Inflammatory macrophage treated with lipopolysaccharide for 4 hours (primary cell): ENCODE data around the gene ART5.
"Not testable (repeated sequence)": the region's sequence is repeated elsewhere in the genome, so short reads cannot be mapped to it uniquely, and the experiment has no call there.

Source experiments
- DNase-seq: peaks from one replicate; pipeline ENCODE4 v3.0.0-alpha.2; 2020

Gene ART5

DNA sequence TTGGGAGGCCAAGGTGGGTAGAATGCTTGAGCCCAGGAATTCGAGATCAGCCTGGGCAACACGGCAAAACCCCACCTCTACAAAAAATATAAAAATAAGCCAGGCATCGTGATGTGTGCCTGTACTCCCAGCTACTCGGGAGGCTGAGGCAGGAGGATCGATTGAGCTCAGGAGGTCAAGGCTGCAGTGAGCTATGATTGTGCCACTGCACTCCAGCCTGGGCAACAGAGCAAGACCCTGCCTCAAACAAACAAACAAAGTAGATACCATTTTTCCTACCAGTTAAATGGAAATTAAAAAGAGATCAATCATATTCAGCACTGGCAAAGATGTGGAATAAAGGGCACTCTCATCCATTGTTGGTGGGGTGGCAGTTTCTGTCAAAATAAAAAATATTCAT lies 15.5 kb upstream of the ART5 start:
- not testable (repeated sequence) for DNase-seq

DNA sequence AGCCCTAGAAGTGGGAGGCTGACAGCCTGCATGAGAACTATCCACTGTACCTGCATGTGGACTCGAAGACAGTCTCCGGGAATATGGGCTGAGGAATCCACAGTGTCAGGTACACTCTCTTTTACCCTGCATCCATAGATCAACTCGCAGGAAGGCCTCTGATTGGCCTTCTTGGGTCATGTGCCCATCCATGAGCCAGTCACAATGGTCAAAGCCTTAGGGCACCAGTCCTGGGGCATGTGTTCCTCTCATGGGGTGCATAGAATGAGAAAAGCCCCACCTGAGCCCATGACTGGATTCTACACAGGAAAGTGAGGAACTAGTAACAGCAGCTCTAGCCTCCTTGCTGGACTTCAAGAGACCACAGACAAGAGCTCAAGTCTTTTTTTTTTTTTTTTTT lies 13.8 kb upstream of the ART5 start:
- DNase-seq, result no peak

DNA sequence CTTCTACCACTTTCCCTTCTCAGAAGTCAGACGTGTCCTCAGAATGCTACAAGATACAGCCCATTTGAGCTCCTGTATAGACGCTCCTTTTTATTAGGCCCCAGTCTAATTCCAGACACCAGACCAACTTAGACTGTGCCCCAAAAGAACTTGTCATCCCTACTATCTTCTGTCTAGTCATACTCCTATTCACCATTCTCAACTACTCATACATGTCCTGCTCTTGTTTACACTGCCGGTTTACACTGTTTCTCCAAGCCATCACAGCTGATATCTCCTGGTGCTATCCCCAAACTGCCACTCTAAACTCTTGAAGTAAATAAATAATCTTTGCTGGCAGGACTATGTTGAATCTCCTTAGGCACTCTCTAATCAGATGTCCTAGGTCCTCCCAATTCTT lies 10.7 kb upstream of the ART5 start:
- DNase-seq, result not testable (repeated sequence)

DNA sequence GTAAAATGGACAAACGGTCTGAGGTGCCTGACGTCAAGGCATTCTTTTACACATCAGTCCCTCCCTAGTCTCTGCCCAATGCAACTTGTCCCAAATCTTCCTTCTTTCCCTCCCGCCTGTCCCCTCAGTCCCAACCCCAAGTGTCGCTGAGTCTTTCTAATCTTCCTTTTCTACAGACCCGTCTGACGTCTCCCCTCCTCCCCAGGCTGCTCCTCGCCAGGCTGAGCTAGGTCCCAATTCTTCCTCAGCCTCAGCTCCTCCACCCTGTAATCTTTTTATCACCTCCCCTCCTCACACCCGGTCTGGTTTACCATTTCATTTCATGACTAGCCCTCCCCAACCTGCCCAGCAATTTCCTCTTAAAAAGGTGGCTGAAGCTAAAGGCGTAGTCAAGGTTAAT lies 7.6 kb upstream of the ART5 start:
- not testable (repeated sequence) for DNase-seq

DNA sequence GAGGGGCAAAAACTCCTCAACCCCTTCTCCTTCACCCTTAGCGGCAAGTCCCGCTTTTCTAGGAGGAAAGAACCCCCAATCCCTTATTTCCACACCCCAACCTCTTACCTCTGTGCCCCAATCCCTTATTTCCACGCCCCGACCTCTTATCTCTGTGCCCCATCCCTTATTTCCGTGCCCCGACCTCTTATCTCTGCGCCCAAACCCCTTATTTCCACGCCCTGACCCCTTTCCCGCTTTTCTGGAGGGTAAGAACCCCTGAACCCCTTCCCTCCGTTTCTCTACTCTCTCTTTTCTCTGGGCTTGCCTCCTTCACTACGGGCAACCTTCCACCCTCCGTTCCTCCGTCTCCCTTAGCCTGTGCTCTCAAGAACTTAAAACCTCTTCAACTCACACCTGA lies 7.1 kb upstream of the ART5 start:
- DNase-seq, result not testable (repeated sequence)

DNA sequence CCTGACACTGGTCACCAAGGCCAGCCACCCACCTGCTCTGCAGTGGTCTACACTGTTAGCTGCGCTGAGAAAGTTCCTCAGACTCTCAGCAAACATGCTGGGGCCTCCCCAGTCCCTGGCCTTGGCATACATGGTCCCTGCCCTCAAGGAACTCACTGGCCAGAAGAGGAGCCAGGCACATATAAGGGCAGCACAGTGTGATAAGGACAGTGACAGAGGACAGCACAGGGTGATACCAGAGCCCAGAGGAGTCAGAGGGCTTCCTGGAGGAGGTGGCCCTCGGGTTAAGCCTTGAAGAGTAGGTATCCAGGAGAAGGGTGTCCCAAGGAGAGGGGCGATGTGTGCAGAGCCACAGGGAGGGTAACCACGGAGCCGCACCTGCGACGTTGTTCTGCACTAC lies 3.8 kb upstream of the ART5 start:
- DNase-seq, result no peak

DNA sequence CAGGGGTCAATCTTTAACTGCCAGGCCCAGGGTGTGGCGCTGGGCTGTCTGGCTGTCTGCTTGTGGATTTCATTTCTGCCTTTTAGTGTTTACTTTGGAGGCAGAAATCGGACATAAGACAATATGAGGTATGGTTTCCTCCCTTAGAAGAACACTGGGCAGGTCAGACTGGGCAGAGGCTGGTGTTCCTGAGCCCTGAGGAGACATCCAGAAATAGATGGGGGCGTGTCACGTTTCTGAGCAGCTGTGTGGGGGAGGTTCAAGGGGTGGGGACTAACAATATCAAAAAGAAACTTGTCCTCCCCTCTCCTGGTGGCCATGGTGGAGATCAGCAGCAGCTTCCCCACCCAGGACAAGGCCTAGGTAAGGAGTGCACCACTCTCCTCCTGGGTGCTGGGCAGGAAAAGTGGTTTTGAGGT lies 3.0 kb upstream of the ART5 start, which contains the start of gene ART1:
Gene ART1, plus strand, starts transcription at position 312 of the 419 bp plus-strand sequence. CDS start 14,086 bp downstream, outside the sequence.
- no peak for DNase-seq

DNA sequence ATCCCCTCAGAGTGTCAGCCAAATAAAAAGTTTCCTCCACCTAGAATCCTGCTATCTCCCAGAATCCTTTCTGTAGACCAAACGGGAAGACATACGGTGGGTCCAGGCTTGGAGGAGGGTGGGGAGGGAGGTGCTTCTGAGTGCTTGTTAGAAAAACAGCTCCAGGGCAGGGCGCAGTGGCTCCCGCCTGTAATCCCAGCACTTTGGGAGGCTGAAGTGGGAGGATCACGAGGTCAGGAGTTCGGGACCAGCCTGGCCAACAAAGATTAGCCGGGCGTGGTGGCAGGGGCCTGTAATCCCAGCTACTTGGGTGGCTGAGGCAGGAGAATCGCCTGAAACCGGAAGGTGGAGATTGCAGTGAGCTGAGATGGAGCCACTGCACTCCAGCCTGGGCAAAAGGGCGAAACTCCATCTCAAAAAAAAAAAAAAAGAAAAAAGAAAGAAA lies 1.3 kb upstream of the ART5 start:
- not testable (repeated sequence) for DNase-seq

DNA sequence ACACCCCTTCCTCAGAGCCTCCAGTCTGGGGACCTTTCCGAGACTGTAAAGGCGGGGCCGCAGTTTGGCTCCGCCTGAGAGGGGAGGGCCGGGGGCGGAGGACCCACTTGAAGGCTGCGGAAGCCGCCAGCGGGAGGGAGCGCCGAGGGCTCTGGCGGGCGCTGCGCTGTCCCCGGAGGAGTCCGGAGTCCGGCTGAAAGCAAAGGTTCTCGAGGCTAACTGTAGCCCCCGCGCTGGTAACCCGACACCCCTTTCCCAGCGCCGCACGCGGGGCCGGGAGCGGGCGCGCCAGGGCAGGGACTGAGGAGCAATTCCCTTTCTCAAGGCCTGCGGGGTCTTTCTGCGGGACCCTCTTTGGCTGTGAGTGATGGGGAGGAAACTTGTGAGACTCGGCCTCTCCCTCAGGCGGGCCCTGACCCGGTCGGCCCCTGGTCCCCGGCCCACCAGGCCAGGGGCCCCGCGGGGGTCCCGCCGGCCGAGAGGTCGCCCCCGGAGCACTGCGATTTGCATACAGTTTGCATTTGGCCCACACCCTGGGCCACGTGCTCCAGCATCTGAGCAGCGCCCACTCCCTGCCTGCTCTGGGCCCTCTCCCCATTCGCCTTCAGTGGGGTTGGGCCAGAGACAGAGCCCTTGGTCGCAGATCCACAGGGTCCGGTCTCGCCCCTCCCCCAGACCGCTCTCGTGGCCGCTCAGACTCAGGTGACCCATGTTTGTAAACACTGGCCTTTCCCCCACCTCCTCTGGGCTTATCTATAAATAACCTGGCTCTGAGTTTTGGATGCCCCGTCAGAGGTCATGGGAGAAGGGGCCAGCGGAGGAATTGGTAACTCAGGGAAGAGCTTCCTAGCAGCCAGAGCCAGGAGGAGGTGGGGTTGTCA lies 519 bp upstream of the ART5 start:
- peak; percentile 55 for DNase-seq

DNA sequence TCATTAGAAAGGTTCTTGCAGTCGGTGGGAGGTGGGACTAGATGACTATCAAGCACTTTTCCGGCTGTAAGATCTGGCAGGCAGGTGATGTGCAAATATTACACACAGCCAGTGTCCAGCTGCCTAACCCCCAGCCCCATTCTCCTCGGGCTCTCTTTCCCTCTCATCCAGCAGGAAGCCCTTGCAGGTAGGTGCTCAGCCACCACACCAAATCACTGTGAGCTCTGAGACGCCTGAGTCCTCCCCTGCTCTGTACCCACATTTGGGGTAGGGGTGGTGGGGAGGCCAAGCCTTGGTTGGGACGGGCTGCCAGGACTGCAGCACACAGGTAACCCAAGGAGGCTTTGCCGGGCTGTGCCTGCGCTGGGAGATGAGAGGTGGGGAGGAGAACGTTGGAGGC lies 601 bp downstream of the ART5 start:
- DNase-seq, result no peak

DNA sequence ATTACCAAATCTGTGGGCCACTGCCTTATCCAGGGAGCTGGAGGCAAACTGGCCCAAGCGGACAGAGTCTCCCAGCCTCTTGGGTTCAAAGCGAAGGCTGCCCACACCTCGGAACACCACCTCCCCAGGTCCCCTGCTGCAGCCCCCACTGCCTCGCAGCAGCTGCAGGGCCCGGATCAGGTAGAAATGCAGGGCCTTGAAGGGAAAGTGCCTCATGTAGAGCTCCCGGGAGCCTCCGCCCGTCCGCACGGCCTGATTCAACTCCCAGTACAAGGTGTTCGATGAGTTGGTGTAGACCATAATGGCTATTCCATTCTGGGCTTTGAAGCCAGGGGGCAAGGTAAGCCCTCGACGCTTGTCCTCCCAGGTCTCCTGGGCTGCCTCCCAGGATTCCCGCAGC lies 2.0 kb downstream of the ART5 start:
- no peak for DNase-seq

DNA sequence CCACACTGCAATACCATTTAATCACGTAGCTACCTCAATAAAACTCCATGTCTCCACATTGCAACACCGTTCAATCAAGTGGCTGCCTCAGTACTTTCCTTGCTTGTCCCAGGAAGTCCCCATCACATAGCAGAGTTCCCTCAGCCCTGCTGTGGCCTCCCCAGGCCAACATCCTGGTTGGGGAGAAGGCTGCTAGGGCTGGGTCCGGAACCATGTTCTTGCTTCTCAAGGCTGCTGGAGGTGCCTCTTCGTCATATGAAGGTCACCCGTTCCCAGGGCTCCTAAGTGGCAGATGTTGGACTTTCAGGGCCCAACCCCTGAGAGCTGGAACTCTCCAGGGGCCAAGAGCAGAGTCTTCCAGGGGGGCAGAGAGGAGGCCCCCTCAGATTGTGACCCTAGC lies 3.3 kb downstream of the ART5 start:
- DNase-seq, result no peak

DNA sequence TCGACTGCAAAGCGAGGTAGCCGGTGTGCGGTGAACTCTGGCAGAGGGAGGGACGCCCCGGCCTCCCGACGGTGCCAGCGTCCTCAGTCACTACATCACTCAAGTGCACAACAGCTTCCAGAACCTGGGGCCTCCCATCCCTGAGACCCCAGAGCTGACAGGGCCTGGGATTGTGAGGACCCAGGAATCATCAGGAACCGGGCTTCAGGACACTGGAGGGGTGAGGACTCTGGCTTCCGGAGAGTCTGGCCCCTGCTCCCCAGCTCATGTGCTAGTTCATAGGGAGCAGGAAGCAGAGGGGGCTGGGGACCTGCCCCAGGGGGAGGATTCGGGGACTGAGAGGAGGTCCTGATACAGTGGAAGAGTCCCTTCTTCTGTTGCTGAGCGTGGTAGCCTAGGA lies 4.6 kb downstream of the ART5 start:
- no peak for DNase-seq

DNA sequence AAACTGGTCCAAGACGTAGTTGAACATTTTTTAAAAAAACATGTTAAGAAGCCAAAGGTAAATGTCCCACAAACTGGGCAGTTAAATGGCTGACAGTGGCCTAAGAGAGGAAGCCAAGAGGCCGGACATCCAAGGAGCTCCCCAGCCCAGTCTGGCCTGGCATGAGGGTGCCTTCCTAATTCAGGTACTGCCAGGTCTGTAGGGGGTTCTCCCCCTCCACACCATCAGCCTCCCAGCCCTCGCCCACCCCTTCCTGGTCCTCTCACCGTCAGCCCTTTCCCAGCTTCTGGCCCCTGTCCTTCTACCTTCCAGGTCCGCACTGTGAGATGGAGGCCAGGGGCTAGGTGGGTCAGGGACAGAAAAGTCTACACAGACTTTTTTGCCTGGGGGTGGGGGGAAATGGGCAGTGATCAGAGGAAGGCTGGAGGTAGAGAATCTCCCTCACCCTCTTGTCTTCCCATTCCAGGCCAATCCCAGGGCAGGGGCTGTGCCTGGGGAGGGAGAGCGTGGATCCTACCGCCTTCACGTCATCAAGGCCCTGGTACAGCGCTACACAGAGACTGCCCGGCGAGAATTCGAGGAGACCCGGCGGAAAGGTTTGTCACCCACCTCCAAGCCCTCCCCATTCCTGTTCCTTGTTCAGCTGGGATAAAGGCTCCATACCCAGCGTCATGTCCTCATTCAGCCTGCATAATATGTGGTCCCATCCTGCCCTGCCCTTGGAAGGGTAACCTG lies 6.0 kb downstream of the ART5 start:
- DNase-seq, result no peak

DNA sequence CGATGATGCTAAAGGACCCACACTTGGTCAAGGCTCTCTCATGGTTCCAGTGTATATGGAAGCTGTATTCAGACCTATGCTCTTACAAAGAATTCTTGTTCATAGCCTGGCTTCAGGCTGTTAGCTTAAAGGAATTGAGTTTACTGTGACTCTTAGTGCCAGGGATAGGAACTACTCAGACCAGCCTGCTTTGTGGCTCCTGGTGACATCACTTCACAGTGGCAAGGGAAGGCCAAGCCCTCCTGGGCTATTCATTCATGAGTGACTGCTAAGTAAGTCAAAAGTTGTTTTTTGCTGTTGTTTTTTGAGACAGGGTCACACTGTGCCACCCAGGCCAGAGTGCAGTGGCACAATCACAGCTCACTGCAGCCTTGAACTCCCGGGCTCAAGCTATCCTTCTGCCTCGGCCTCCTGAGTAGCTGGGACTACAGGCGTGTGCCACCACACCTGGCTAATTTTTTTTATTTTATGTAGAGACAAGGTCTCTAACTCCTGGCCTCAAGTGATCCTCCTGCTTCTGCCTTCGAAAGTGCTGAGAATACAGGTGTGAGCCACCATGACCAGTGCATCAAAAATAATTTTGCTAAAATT lies 9.6 kb downstream of the ART5 start:
- no peak for DNase-seq

DNA sequence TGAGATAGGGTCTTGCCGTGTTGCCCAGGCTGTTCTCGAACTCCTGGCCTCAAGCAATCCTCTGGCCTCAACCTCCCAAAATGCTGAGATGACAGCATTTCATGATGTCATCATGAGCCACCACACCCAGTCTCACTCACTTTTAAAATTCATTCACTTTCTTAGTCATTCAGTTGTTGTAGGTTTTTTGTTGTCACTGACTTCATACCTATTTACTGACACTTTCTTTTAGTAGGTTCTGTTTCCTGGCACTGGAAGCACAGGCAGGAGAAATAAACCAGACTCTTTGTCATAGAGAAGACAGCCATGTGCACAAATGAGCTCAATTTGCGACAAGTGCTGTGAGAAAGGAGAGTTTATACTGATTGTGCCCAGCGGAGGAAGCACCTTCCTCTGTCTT lies 10.5 kb downstream of the ART5 start:
- no peak for DNase-seq

DNA sequence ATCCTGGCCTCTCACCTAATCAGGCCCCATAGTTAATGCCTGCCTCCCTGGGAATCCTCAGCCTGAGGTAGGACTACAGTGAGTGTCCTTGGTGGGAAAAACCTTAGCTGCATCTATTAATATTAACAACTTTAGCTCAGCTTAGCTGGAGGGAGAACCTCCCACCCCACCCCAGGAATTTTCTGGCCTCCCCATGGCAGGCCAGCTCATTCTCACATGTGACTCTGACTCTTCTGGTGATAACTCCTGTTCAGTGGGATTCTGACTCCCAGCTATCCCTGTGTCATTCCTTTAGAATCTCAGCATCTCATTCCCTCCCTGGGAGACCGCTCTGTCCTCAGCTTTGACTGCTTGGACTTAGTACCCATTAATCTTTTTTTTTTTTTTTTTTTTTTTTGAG lies 14.5 kb downstream of the ART5 start:
- DNase-seq, result no peak

DNA sequence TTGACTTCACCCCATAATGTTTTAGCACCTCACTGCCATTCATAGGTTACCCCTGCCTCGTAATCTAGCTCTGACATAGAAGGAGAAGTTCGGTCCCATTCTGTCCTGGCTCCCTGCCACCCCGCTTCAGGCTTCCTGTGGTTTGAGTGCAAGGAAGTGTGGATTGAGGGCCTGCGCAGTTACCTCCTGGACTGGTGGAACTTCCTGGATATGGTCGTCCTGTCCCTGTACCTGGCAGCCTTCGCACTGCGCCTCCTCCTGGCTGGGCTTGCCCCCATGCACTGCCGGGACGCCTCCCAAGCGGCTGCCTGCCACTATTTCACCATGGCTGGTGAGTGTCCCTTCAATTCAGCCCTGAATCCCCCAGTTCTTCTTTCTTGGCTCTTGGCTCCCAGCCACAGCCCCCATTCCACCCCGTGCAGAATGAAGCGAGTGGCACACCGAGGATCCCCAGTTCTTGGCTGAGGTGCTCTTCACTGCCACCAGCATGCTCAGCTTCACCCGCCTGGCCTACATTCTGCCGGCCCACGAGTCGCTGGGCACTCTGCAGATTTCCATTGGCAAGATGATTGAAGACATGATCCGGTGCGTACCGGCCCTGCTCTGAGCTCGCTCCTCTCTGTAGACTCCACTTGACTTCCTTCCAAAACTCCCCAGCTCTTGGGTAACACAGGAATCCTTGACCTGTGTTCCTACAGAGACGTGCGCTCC lies 15.4 kb downstream of the ART5 start:
- peak; percentile 37 for DNase-seq

DNA sequence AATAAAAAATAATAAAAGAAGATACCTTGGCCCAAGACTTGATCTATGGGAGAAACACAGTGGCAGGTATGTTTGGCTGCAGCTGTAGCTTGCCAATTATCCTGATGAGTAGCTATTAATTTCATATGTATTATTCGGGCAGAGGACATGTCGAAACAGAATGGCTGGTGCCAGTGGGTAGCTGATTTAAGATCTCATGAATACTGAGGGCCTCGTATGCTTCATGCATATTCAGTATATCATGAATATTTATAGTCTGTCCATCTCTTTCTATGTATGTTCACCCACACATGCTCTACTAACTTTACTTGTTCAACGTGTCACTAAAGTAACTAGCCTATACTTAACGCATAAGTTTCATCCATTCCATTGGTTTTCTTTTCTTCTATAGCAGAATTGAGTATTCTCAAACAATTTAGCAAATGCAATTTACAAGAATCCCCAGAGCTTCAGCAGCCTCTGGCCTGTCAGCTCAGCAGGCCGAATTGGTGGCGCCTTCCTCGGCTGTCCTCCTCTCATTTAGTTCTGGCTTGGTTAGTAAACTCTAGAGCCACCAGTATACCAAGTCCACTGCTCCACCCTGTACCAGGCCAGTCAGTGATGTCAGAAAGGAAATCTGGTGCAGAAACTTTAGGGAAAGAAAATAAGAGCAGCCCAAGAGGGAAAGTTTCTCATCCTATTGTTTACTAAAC lies 17.9 kb downstream of the ART5 start:
- no peak for DNase-seq

DNA sequence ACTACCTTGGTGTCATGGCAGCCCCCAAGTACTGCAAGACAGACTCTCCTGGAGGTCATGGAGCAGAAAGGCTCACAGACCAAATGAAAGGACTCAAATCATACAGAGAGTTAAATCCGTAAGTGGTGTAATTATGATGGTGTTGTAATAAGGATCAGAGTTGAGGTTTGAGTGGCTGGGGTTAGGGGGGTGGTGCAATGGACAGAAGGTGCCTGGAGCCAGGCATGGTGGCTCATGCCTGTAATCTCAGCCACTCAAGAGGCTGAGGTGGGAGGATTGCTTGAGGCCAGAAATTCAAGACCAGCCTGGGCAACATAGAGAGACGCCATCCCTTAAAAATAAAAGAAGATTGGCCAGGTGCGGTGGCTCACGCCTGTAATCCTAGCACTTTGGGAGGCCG lies 18.7 kb downstream of the ART5 start:
- no peak for DNase-seq

DNA sequence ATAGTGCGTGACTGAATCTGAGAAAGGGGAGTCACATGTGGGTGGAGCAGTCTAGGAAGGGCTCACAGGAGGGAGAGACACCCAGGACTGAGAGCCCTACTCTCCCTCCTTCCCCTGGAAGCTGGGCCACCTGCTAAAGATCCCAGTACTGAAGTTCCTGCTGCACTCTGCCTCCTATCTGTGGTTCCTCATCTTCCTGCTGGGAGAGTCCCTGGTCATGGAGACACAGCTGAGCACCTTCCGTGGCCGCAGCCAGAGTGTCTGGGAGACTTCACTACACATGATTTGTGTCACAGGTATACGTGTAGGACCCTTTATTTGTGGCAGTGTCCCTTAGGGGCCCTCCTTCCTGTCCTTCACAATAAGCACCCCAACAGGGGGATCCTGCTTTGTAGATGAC lies 19.3 kb downstream of the ART5 start:
- DNase-seq, result no peak

DNA sequence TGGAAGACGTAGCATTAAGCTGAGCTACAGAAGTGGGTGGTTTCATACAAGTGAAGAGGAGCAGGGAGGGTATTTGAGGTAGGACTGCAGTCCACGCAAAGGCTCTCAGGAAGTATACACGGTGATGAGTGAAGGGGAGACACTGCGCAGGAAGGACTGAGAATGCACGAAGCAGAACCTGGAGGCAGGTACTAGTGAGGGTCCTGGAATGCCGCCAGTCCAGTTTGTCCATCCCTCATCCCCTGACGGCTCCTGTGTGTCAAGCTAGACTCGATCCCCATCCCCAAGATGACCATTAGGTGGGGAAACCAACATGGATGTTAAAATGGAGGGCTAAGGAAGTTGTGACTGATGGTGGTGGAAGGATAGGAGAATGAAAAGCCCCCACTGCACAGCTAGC lies 23.8 kb downstream of the ART5 start:
- no peak for DNase-seq
